ENCODE data around the gene FGD1.

The FGD1 gene

GRCh38 chrX:54473993-54474859 lies 21.8 kb downstream of the FGD1 start:
- no peak for DNase-seq (ENCODE audit: low spot score)

DNA sequence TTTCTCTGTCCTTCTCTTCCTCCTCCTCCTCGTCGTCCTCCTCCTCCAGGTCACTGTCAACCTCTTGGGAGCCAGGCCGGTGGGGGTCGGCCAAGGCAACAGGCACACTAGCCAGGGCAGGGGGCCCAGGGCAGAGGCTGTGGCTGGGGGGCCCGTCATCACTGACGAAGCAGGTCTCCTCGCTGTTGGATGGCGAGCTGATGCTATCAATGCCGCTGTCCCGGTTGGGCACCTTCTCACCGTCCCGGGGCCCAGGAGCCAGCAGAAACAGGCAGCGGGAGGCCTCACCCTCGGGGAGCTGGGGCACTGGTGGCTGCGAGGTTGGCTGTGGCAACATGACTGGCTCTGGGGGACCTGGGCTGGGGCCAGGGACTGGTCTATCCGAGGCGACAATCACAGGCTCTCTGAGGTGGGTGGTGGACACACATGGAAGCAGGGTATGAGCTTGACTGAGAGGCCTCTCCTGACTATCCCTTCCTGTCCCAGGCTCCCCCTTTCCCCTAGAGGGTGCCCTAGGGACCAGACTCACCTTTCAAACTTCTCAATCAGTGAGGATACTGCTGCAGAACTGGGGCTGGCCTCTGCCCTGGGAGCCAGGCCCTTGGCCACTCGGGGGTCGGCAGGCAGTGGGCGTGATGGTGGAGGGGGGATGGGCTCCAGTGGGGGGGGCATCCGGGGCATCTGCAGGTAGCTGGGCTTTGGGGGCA lies 25.8 kb downstream of the FGD1 start:
- DNase-seq (ENCODE audit: low spot score) = no peak

GRCh38 chrX:54452920-54453319 lies 43.1 kb downstream of the FGD1 start:
- no peak for DNase-seq (ENCODE audit: low spot score)

- DNase-seq (ENCODE audit: low spot score) = no peak
Observed at GRCh38 chrX:54449929-54450328, 46.1 kb downstream of the FGD1 start.

GRCh38 chrX:54447461-54447860 lies 48.6 kb downstream of the FGD1 start:
- DNase-seq (ENCODE audit: low spot score) = no peak

GRCh38 chrX:54446084-54446483 lies 50.0 kb downstream of the FGD1 start:
- no peak for DNase-seq (ENCODE audit: low spot score)

DNA sequence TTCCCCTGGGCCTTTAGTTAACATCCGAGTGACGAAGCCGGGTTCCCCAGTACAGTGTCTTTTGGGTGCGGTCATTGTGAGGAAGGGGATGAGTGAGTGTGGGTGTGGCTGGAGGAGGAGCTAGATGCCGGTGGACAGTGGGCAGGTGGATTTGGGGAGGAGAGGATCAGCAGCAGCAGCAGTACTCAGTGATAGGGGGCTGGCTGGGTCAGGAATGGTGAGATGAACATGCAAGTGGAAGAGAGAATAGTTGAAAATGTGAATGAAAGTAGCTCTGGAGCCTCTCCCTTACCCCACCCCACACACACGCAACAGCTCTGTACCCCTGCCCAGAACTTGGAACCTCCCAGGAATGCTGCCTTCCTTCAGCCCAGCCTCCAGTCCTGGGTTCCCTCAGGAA lies 51.3 kb downstream of the FGD1 start:
- DNase-seq (ENCODE audit: low spot score) = no peak

DNA sequence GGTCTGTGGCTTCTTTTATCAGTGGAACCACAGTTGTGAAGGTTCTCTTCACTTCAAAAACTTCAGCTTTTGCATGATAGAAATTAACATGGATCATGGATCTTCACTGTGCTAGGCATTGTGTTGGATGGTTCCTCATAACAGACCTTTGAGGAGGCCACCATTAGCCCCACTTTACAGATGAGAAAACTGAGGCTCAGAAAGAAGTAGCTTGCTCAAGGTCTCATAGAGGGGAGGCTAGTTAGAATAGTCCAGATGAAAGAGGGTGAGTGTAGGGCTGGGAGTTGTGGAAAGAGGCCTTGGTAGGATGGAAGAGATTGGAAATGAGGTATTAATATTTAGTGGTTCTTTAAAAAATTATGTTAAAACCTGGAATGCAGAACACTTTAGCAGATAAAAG lies 53.2 kb downstream of the FGD1 start:
- DNase-seq (ENCODE audit: low spot score) = no peak

DNA sequence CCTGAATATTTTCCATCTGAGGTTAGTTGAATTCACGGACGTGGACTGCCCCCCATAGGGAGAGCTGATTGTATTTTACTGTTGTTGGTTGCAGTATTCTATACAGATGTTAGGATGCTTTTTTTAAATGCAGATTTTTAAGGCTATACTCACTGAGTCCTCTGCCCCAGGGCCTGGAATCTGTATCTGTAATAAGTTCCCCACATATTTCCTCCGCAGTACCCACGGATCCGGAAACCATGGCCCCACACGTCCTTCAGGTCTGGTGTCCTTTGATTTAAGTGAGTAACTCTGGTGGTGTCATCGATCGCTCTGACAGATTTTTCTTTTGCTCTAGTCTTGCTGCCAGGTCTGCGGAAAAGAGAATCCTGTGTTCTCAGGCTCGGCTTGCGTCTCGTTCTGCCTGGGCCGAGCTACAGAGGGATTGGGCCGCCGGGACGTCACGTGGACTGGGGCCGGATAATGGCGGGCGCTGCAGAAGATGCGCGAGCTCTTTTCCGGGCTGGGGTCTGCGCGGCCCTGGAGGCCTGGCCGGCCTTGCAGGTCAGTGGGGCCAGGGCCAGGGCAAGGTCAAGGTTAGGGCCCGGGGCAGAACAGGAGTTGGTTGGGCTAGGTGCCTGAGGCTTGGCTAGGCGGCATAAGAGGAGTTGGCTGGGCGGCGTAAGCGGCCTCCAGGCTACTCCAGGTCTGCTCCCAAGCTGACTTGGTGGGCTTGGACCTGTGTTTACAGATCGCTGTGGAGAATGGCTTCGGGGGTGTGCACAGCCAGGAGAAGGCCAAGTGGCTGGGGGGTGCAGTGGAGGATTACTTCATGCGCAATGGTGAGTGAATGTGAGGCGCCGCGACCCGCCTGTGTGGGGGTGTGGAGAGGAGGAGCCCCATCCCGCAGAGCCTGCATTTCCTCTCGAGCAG lies 55.8 kb downstream of the FGD1 start, which contains the start of gene TSR2:
Gene TSR2, plus strand, starts transcription at position 445 of the 912 bp plus-strand sequence. Its CDS starts 18 bp downstream, at position 463.
- peak; percentile 80 for DNase-seq (ENCODE audit: low spot score)

DNA sequence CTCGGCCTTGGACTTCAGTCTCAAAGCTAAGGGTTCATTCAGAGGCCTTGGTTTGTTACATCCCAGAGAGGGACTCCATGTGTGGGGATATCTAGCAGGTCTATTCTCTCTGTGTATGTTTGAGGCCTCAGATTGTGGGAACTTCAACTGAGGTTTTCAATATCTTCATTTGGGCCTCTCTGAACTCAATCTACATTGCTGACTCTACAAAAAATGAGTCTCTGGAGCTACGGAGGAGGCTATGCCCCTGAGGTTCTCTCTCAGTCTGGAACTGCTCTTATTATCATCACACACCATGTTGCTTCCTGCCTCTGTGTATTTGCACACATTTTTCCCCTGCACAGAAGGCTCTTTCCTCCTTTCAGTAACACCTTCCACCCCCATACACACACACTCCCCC lies 60.9 kb downstream of the FGD1 start:
- DNase-seq (ENCODE audit: low spot score) = no peak

DNA sequence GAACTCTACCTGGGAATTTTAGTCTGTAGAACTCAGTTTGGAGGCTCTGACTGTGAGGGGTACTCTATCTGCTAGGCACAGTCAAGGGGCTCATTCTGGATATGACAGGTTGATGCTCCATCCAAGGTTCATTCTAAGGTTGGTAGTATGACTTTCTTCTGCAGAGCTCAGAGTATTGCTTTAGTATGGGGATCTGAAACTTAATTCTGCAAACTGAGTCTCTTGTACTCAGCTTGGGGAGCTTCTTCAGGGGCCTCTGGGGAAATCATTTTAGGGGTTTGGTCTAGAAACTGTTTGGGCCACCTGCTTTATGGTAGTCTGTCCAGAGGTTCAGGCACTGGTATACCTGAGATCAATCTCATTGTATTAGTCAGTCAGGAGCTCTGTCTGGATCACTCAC lies 65.5 kb downstream of the FGD1 start:
- DNase-seq (ENCODE audit: low spot score) = no peak

DNA sequence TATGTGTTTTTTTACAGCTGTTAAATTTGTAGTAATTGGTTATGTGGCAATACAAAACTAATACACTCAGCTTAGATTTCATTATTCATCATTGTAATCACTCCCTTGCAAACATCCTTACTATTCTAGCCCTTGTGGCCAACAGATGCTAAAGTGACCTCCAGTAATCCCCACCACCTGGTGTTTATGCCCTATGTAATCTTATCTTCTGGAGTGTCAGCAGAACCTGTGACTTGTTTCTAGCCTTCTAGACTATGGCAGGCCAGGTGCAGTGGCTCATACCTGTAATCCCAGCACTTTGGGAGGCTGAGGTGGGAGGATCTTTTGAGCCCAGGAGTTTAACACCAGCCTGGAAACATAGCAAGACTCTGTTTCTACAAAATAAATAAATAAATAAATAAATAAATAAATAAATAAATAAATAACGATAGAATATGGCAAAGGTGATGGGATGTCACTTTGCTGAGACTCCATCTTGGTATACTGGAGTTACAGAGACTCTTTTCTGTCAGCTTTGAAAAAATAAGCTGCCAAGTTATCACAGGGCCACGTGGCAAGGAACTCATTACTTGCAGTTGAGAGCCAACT lies 68.1 kb downstream of the FGD1 start:
- DNase-seq (ENCODE audit: low spot score) = no peak

- no peak for DNase-seq (ENCODE audit: low spot score)
Observed at GRCh38 chrX:54423161-54423888, 72.7 kb downstream of the FGD1 start.

GRCh38 chrX:54422168-54422567 lies 73.9 kb downstream of the FGD1 start:
- DNase-seq (ENCODE audit: low spot score) = no peak

- DNase-seq (ENCODE audit: low spot score) = no peak
Observed at GRCh38 chrX:54419559-54420302, 76.3 kb downstream of the FGD1 start.

GRCh38 chrX:54416965-54417364 lies 79.1 kb downstream of the FGD1 start:
- no peak for DNase-seq (ENCODE audit: low spot score)

DNA sequence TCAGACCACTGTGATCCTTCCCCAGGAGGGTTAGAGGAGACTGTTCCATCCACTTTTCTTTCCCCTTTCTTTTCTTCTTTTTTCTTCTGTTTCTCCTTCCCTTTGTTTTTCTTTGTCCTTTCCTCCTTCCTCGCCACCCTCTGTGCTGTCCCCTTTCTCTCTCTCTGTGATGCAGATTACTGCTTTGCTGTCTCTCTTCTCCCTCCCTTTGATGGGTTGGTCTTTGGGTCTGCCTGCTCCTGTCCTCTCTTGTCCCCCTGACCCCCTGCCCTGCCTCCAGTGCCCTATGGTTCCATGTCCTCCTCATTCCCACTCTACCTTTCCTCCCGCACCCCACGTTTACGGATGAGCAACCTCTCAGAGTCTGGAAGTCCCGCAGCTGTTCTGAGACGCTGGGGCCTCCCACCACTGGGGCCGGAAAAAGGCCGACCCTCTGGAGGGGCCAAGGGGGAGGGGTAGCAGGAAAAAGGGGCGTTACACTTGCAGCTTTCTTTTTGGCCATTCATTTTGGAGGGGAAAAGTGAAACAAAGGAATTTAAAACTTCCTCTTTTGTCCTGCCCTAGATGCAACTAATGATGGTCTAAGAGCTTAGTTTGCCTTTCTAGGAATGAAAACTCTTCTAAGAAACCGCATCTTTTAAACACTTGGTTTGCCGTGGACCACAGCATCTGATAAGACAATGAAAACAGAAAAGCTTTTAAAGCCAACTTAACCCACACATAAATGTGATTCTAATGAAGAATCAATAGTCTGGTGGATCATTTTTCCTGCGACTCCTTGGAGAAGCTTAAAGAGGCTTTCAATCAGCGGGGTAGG lies 80.3 kb downstream of the FGD1 start:
- DNase-seq (ENCODE audit: low spot score) = no peak

DNA sequence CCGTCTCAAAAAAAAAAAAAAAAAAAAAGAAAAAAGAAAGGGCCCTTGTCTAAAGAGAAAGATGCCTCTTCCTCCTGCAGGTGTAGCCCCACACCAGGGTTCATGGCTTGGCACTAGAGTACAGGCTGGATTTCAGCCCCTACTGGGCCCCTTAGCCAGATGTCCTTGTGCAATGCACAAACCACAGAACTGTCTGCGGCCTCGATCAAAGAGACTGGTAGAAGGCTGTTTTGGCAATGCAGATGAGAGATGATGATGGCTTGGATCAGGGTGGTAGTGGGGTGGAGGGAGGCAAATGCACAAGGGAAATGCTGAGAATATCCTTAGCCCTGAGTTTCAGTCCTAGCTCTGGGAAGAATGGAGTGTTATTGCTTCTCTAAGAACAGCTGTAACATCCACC lies 82.3 kb downstream of the FGD1 start:
- no peak for DNase-seq (ENCODE audit: low spot score)

GRCh38 chrX:54411732-54412131 lies 84.3 kb downstream of the FGD1 start:
- DNase-seq (ENCODE audit: low spot score) = no peak

GRCh38 chrX:54407266-54407665 lies 88.8 kb downstream of the FGD1 start:
- no peak for DNase-seq (ENCODE audit: low spot score)
